Osteoblast (primary cell): ENCODE data around the gene TTLL9. TPM values are rescaled to one million over a fixed set of nuclear protein-coding genes. Genes with fewer than 3 reads are reported as not detected.
"Not testable (repeated sequence)": the region's sequence is repeated elsewhere in the genome, so short reads cannot be mapped to it uniquely, and the experiment has no call there.

ENCODE experiments used
- DNase-seq: peaks from one replicate; pipeline ENCODE4 v3.0.0; 2011; ENCODE audit warnings: low spot score, mixed read lengths; ENCODE audit not compliant: insufficient read length; ENCODE audit errors: missing footprints
- H2AFZ ChIP-seq: 2 replicates; pipeline ENCODE4 v1.6.0; 2011; ENCODE audit warnings: mild to moderate bottlenecking, low read length
- H3K27ac ChIP-seq: 2 replicates; pipeline ENCODE4 v1.5.1; 2011; ENCODE audit warnings: mild to moderate bottlenecking, low read depth, low read length, moderate library complexity
- H3K27me3 ChIP-seq: 2 replicates; pipeline ENCODE4 v1.6.0; 2012; ENCODE audit warnings: mild to moderate bottlenecking, control low read depth, inconsistent platforms, low read length, moderate library complexity; ENCODE audit not compliant: insufficient read depth
- H3K36me3 ChIP-seq: 2 replicates; pipeline ENCODE4 v1.5.1; 2011; ENCODE audit warnings: mild to moderate bottlenecking, low read length, control low read depth, moderate library complexity; ENCODE audit not compliant: insufficient read depth
- H3K4me1 ChIP-seq: 2 replicates; pipeline ENCODE4 v1.5.1; 2011; ENCODE audit warnings: mild to moderate bottlenecking, low read length, control low read depth, moderate library complexity; ENCODE audit not compliant: insufficient read depth
- H3K4me2 ChIP-seq: 2 replicates; pipeline ENCODE4 v1.6.0; 2011; ENCODE audit warnings: mild to moderate bottlenecking, low read length; ENCODE audit not compliant: insufficient read depth
- H3K4me3 ChIP-seq: fragments of 200-600 bp; sonication (generic); 3 replicates; pipeline ENCODE4 v1.5.1; 2012; ENCODE audit warnings: mild to moderate bottlenecking, low read length, inconsistent platforms; ENCODE audit not compliant: insufficient read depth
- H3K79me2 ChIP-seq: 2 replicates; pipeline ENCODE4 v1.6.0; 2012; ENCODE audit warnings: mild to moderate bottlenecking, low read length, control low read depth, inconsistent platforms; ENCODE audit not compliant: insufficient read depth
- H3K9me3 ChIP-seq: 2 replicates; pipeline ENCODE4 v1.5.1; 2011; ENCODE audit warnings: low read depth, low read length, control low read depth
- H4K20me1 ChIP-seq: 2 replicates; pipeline ENCODE4 v1.6.0; 2012; ENCODE audit warnings: mild to moderate bottlenecking, low read length, control low read depth; ENCODE audit not compliant: insufficient read depth
- CTCF ChIP-seq: IDR thresholded peaks from 2 replicates; pipeline ENCODE4 v1.5.1; 2011; ENCODE audit warnings: mild to moderate bottlenecking, low read depth, low read length, moderate library complexity; ENCODE audit errors: extremely low read depth
- total RNA-seq: library from RNA; depleted of rRNA; stranded (reverse); fragments of >200 nt; gene quantifications from 2 replicates; pipeline ENCODE4 v1.2.3, GENCODE V29; 2012

TTLL9 gene
- total RNA-seq, 1 donor: 0.72 TPM

- Histone ChIP-seq H3K4me3 (no peak overlapping the region), H3K4me1 (no peaks in the 10 kb centered on the region), H4K20me1 (no peaks in the 10 kb centered on the region), H2AFZ (no peak overlapping the region), H3K4me2 (no peak overlapping the region), H3K79me2 (no peaks in the 10 kb centered on the region), H3K36me3 (no peaks in the 10 kb centered on the region), H3K27ac (no peak overlapping the region), H3K27me3 (peaks cover 10% of the 10 kb centered on the region), H3K9me3 (no peaks in the 10 kb centered on the region)
- no peak for DNase-seq
- TF ChIP-seq CTCF: no peak
Observed at GRCh38 chr20:31925631-31926030, 55.2 kb downstream of the TTLL9 start.

GRCh38 chr20:31926493-31926892, 56.1 kb downstream of the TTLL9 start:
- no peak for DNase-seq
- Histone ChIP-seq H3K79me2 (no peaks in the 10 kb centered on the region), H3K9me3 (no peaks in the 10 kb centered on the region), H3K4me3 (no peak overlapping the region), H4K20me1 (no peaks in the 10 kb centered on the region), H3K27ac (no peak overlapping the region), H3K4me1 (no peaks in the 10 kb centered on the region), H2AFZ (no peak overlapping the region), H3K4me2 (no peak overlapping the region), H3K27me3 (peaks cover 10% of the 10 kb centered on the region), H3K36me3 (no peaks in the 10 kb centered on the region)
- no peak for TF ChIP-seq CTCF

- no peak for DNase-seq
- H3K79me2 ChIP-seq: no peaks in the 10 kb centered on the region
- H2AFZ ChIP-seq: no peak overlapping the region
- H3K36me3 ChIP-seq: no peaks in the 10 kb centered on the region
- H3K4me1 ChIP-seq: no peaks in the 10 kb centered on the region
- no peak overlapping the region for H3K4me3 ChIP-seq
- H4K20me1 ChIP-seq: no peaks in the 10 kb centered on the region
- H3K9me3 ChIP-seq: no peaks in the 10 kb centered on the region
- peaks cover 8% of the 10 kb centered on the region for H3K27me3 ChIP-seq
- no peak for TF ChIP-seq CTCF
- no peak overlapping the region for H3K4me2 ChIP-seq
- no peak overlapping the region for H3K27ac ChIP-seq
Observed at GRCh38 chr20:31927627-31928159, 57.3 kb downstream of the TTLL9 start.

GRCh38 chr20:31929631-31930030, 59.2 kb downstream of the TTLL9 start:
- H3K27ac ChIP-seq, H3K36me3 ChIP-seq, H4K20me1 ChIP-seq, H3K79me2 ChIP-seq, H3K9me3 ChIP-seq, H2AFZ ChIP-seq, H3K27me3 ChIP-seq, H3K4me1 ChIP-seq, H3K4me3 ChIP-seq, H3K4me2 ChIP-seq, DNase-seq: not testable (repeated sequence)
